NCI-H2227 (cell line): Measurements from ENCODE around the gene HADHA.

Source experiments
- DNase-seq: peaks from one replicate; lab custom pipeline; 2025; ENCODE audit not compliant: unreplicated experiment; lab: John Stamatoyannopoulos, UW

Gene HADHA

GRCh38 chr2:26144953-26145680, 99.3 kb downstream of the HADHA start:
- peak; percentile 74 for DNase-seq

GRCh38 chr2:26144031-26144430, 100.4 kb downstream of the HADHA start:
- no peak for DNase-seq

GRCh38 chr2:26141145-26141769, 103.2 kb downstream of the HADHA start:
- no peak for DNase-seq
